Measurements from ENCODE around the gene ZNF28.
A peak's percentile ranks its signal among the peaks of the same experiment; 100 is the strongest.
"Not testable (repeated sequence)": the region's sequence is repeated elsewhere in the genome, so short reads cannot be mapped to it uniquely, and the experiment has no call there.

ZNF28 gene

GRCh38 chr19:52821204-52821960 lies at the start of gene ZNF28:
ZNF28 (minus strand) TSS chr19:52821633; CDS start chr19:52817958, 3,675 bp downstream.
- DNase-seq = peak; percentile 57 to 71

GRCh38 chr19:52868031-52868430 lies 46.6 kb upstream of the ZNF28 start:
- not testable (repeated sequence) for DNase-seq

- DNase-seq = peak; percentile 45 to 64
Observed at GRCh38 chr19:52857378-52858191, 36.2 kb upstream of the ZNF28 start, which contains the start of gene ZNF468. ZNF468 (minus strand) TSS chr19:52857619; CDS start chr19:52854272, 3,347 bp downstream.

GRCh38 chr19:52856540-52857377 lies 35.3 kb upstream of the ZNF28 start:
- not testable (repeated sequence) for DNase-seq

- DNase-seq = not testable (repeated sequence)
Observed at GRCh38 chr19:52847352-52847751, 25.9 kb upstream of the ZNF28 start.

GRCh38 chr19:52840825-52841465 lies 19.5 kb upstream of the ZNF28 start:
- DNase-seq = not testable (repeated sequence)

- DNase-seq = not testable (repeated sequence)
Observed at GRCh38 chr19:52834289-52834688, 12.9 kb upstream of the ZNF28 start.

GRCh38 chr19:52833541-52833940 lies 12.1 kb upstream of the ZNF28 start:
- not testable (repeated sequence) for DNase-seq

GRCh38 chr19:52829866-52830265 lies 8.4 kb upstream of the ZNF28 start:
- not testable (repeated sequence) for DNase-seq

- no peak for DNase-seq
Observed at GRCh38 chr19:52825765-52826164, 4.3 kb upstream of the ZNF28 start.

GRCh38 chr19:52823676-52824075 lies 2.2 kb upstream of the ZNF28 start:
- no peak for DNase-seq

- DNase-seq = not testable (repeated sequence)
Observed at GRCh38 chr19:52820472-52821203, 795 bp downstream of the ZNF28 start.

- no peak for DNase-seq
Observed at GRCh38 chr19:52809801-52810200, 11.6 kb downstream of the ZNF28 start.

- not testable (repeated sequence) for DNase-seq
Observed at GRCh38 chr19:52799950-52800640, 21.3 kb downstream of the ZNF28 start.

- no peak for DNase-seq
Observed at GRCh38 chr19:52789440-52789839, 32.0 kb downstream of the ZNF28 start.

GRCh38 chr19:52786464-52787354 lies 34.7 kb downstream of the ZNF28 start, which contains the start of gene ZNF600:
ZNF600 (minus strand) TSS chr19:52786791; CDS start chr19:52778888, 7,903 bp downstream.
- peak; percentile 67 to 86 for DNase-seq

GRCh38 chr19:52786078-52786463 lies 35.4 kb downstream of the ZNF28 start:
- DNase-seq = no peak

GRCh38 chr19:52785506-52785905 lies 35.9 kb downstream of the ZNF28 start:
- DNase-seq = no peak

- DNase-seq = not testable (repeated sequence)
Observed at GRCh38 chr19:52782864-52783263, 38.6 kb downstream of the ZNF28 start.

GRCh38 chr19:52778811-52779210 lies 42.6 kb downstream of the ZNF28 start:
- no peak for DNase-seq

Measured in NCI-H1930 (cell line).